HG03558 (cell line): ENCODE data around the gene DMKN.

Source experiments
- ATAC-seq: cut with Tn5 transposase; IDR thresholded peaks from one replicate; pipeline ENCODE4 v1.9.1; 2021; ENCODE audit warnings: moderate number of reproducible peaks; ENCODE audit not compliant: unreplicated experiment; ENCODE audit errors: extremely low read depth

The DMKN gene

DNA sequence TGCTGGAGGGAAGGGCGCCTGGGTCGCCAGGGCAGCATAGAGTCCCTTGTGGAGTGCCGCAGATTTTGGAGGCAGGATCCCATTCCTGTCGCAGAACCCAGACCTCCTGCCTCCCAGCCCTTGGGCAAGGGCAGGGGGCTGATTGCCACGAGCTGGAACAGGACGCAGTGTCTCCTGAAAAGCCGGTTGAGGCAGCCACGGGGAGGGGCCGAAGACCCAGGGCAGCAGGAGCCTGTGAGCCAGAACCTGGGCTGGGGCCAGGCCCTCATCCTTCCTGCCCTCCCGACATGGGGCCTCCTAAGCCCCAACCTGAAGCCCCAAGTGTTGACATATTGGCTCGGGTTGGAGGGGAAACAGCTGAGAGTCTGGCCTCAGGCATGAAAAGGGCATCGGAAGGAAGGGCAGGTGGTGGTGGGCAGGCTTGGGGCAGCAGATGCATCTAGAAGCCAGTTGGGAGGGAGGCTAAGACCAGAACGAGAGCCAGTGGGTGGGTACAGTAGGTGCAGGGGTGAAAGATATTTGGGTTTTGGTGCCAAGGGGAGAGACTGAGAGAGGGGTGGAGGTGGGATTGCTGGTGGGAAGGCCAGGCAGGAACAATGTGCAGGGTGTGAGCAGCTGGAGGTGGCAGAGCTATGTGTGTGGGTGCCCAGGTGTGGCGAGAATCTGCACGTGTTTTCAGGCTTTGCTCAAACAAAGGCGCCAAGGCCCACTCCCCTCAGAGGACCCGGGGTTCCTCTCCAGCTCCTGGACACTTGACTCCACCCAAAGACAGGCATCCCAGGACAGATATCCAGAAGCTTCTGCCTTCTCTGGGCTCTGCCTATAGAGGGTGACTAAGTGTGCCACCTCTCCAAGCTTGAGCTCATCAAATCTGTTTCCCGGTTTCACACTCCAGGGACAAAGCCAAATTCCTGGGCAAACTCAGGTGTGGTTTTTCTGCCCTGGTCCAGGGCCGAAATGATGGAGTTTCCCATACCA is 16.1 kb upstream of the DMKN start:
- no peak for ATAC-seq

GRCh38 chr19:35528218-35529038 is 15.0 kb upstream of the DMKN start, which contains the start of gene SBSN:
SBSN (minus strand) TSS chr19:35528311; CDS start chr19:35528281, 30 bp downstream.
- ATAC-seq: no peak

DNA sequence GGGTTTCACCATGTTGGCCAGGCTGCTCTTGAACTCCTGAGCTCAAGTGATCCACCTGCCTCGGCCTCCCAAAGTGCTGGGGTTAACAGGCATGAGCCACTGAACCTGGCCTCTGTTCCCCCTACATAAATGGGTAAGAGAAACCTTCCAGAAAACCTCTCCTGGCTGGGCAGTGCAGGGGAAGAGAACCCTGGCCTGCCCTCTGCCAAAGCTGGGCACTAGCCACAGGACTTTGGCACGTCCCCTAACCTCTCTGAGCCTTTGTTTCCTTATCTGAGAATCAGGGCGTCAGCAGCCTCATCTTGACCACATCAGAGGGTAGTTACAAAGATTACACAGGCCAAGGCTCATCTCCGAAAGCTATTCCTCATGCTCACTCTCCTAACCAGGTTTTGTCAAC is 12.4 kb upstream of the DMKN start:
- no peak for ATAC-seq

GRCh38 chr19:35524181-35524837 is 10.9 kb upstream of the DMKN start:
- ATAC-seq: no peak

DNA sequence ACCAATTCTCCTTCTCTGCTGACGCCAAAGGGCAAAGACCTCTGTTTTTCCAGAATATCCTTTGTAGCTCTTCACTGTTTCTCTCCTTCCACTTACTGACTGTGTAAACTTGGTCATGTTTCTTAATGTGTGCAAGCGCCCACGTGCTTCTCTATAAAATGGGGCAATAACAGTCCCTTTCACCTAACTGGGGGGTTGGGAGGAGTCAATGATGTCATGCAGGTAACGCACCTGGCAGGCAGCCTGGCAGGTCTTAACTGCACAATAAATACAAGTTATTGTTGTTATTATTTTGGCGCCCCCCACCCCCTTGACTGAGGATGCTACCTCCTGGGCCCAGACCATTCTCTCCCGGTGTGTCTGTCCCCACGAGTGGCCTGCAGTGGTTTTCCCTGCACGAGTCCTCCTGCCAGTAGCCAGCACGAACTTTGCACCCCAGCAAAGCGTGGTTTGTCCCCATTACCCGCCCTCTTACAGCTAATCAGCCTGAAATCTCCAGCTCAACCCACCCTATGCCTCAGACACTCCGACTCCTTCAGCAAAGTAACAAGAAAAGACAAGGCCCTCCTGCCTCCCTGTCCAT is 9.4 kb upstream of the DMKN start:
- no peak for ATAC-seq

DNA sequence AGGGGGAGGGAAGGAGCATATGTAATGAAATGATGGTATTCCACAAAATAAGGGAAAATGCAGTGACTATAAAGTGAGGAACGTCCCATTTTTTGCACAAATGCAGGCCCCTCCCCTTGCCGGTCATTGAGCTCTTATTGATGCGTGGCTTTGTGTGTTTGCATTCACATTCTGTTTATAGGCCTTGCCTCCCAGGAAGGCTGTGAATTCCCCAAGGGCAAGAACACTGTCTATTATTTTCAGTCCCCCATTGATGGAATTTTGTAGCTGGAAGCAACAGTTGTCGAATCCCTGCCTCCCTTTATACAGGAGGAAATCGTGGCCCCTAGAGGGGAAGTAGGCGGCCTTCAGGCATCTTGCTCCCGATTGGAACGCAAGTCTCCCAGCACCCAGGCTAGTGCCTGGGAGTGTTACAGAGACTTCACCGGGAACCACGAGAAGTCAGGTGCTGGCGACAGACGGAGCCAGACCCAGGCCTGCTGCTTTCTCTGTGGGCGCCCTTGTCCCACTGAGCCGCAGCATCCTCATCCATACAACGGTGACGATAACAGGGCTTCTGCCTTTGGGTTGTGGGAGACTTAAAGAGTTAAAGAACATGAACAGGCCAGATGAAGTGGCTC is 7.8 kb upstream of the DMKN start:
- no peak for ATAC-seq

DNA sequence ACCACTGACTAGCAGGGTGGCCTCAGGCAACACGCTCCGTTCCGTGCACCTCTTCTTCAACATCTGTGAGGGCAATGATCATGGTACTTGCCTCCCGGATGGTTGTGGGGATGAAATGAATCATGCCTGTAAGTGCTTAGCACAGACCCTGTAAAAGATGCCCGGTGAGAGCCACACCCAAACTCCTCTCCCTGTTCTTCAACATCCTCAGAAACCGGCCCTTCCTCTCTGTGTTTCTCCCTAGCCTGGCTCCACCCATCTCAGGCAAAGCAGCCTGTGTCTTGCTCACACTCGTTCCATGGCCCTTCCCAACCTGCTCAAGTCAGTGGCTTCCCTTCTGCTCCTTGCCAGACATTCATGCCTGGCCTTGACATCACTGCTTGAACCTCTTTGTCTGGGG is 5.8 kb upstream of the DMKN start:
- ATAC-seq: no peak

- ATAC-seq: no peak
Observed at GRCh38 chr19:35518313-35518712, 4.9 kb upstream of the DMKN start.

DNA sequence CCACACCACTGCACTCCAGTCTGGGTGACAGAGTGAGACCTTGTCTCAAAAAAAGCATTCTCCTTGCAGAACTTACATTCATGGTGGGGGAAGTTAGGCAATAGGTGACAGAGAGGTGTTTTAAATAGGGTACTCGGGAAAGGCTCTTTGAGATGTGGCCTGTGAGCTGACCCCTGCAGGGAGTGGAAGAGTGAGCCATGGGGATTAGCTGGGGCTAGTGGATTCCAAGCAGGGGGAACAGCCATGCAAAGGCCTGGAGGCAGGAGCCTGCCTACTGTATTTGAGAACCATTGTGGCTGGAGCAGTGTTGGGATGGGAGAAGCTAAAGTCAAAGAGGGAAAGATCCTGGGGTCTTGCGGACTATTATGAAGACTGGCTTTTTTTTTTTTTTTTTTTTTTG is 3.9 kb upstream of the DMKN start:
- ATAC-seq: no peak

GRCh38 chr19:35516310-35516709 is 2.9 kb upstream of the DMKN start:
- no peak for ATAC-seq

DNA sequence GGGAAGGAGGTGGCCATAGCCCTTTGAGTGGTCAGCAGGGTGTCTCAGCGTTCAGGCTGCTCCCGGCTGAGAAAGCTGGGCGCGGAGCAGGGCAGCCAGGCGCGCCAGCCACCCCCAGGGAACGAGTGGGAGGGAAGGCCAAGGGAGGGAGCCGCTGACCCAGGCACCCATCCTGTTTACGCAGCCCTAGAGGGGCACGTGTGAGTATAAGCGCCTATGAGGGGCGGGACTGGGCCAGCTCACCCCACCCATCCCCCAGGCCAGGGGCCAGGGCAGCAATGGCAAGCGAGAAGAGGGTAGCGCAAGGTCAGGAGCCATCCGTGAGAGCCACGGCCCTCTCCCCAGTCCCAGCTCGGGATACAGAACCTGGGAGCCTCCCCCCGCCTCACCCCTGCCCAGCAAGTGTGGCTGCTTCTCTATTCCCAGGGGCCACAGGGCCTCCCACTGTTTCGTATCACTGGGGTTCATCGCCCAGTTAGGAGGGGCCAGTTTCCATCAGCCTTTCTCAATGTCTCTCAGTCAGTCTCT is 897 bp upstream of the DMKN start:
- no peak for ATAC-seq

GRCh38 chr19:35512831-35513627 is 420 bp downstream of the DMKN start:
- no peak for ATAC-seq

DNA sequence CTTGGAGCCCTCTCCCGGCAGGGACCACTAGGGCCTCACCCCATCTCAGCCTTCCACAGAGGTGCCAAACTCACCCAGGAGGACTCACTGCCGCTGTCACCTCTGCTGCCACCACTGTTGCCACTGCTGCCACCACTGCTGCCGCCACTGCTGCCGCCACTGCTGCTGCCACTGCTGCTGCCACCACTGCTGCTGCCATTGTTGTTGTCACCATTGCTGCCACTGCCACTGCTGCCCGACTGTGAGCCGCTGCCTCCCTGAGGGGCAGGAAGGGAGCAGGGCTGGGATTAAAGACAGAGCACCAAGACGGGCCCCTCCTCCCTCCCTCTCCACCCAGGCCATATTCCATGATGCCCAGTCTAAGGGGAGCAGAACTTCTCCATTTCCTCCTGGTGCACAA is 2.1 kb downstream of the DMKN start:
- no peak for ATAC-seq

GRCh38 chr19:35510626-35510964 is 2.9 kb downstream of the DMKN start:
- no peak for ATAC-seq

DNA sequence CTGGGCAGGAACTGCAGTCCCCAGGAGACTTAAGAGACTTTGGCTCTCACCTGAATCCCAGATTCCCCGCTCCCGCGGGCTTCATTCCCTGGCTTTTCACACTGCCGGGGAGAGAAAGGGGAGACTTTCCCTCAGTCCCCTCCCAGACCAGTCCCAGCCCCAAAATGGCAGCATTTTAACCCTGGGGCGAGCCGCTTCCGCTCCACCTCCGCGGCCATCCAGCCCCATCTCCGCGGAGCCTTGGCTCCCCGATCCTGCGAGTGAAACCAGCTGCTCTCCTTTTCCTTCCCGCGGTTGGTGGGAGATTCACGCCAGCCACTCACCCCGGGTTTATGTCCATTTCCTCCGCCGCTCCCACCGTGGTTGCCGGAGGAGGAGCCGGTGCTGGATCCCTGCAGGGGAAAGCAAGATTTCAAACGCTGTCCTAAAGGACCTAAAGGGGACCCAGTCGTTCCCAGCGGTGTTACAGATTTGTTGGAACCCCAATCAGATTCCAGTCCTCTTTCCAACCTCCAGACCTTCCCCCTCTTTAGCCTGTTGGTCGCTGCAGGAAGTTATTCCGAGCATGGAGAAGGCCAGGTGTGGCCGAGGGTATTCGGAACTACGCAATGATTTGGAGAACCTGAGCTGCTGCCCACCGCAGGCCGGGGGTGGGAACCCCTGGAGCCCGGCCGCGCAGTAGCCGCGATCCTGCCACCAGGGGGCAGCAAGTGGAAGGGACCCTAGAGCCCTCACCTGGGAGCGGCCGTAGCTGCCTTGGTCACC is 3.4 kb downstream of the DMKN start:
- no peak for ATAC-seq

- ATAC-seq: no peak
Observed at GRCh38 chr19:35509018-35509652, 4.3 kb downstream of the DMKN start.

GRCh38 chr19:35508129-35508528 is 5.3 kb downstream of the DMKN start:
- ATAC-seq: no peak

- no peak for ATAC-seq
Observed at GRCh38 chr19:35507561-35507960, 5.9 kb downstream of the DMKN start.
